H9 (cell line): Measurements from ENCODE around the gene KREMEN1. TPM values are rescaled to one million over a fixed set of nuclear protein-coding genes. Genes with fewer than 3 reads are reported as not detected.

Source experiments
- DNase-seq: peaks from one replicate; pipeline ENCODE4 v3.0.0-alpha.2; 2017
- H2AFZ ChIP-seq: one replicate; pipeline ENCODE4 v1.6.1; 2013; ENCODE audit warnings: mild to moderate bottlenecking, low read length, control low read depth, moderate library complexity
- H2AK5ac ChIP-seq: 2 replicates; pipeline ENCODE4 v1.6.1; 2013; ENCODE audit warnings: low read length, control low read depth, mixed read lengths; ENCODE audit not compliant: insufficient read length
- H2BK120ac ChIP-seq: one replicate; pipeline ENCODE4 v1.6.1; 2013; ENCODE audit warnings: low read depth, mild to moderate bottlenecking, low read length, control low read depth, inconsistent platforms; ENCODE audit not compliant: poor library complexity, severe bottlenecking
- H2BK12ac ChIP-seq: 2 replicates; pipeline ENCODE4 v1.6.1; 2013; ENCODE audit warnings: low read length, control low read depth, mixed read lengths, low read depth; ENCODE audit not compliant: insufficient read length
- H2BK15ac ChIP-seq: 2 replicates; pipeline ENCODE4 v1.6.1; 2013; ENCODE audit warnings: low read depth, low read length, control low read depth
- H2BK20ac ChIP-seq: one replicate; pipeline ENCODE4 v1.6.1; 2013; ENCODE audit warnings: low read depth, mild to moderate bottlenecking, low read length, control low read depth, inconsistent platforms; ENCODE audit not compliant: poor library complexity, severe bottlenecking
- H2BK5ac ChIP-seq: 2 replicates; pipeline ENCODE4 v1.6.1; 2013; ENCODE audit warnings: low read length, control low read depth, mixed read lengths; ENCODE audit not compliant: insufficient read length
- H3K14ac ChIP-seq: 2 replicates; pipeline ENCODE4 v1.6.1; 2013; ENCODE audit warnings: low read length, control low read depth; ENCODE audit not compliant: insufficient read depth
- H3K18ac ChIP-seq: 2 replicates; pipeline ENCODE4 v1.6.1; 2013; ENCODE audit warnings: low read depth, mild to moderate bottlenecking, mixed read lengths, low read length, control low read depth; ENCODE audit not compliant: insufficient read length
- H3K23ac ChIP-seq: 2 replicates; pipeline ENCODE4 v1.6.1; 2013; ENCODE audit warnings: low read length, control low read depth, mixed read lengths, low read depth; ENCODE audit not compliant: insufficient read length
- H3K23me2 ChIP-seq: 2 replicates; pipeline ENCODE4 v1.6.1; 2013; ENCODE audit warnings: low read depth, mild to moderate bottlenecking, mixed read lengths, low read length, control low read depth; ENCODE audit not compliant: insufficient read length, poor library complexity, severe bottlenecking
- H3K27ac ChIP-seq: 2 replicates; pipeline ENCODE4 v1.5.1; 2013; ENCODE audit warnings: low read length, control low read depth, mixed read lengths, low read depth; ENCODE audit not compliant: insufficient read length
- H3K27me3 ChIP-seq: 2 replicates; pipeline ENCODE4 v1.6.1; 2013; ENCODE audit warnings: low read length, control low read depth, inconsistent platforms; ENCODE audit not compliant: insufficient read depth
- H3K4ac ChIP-seq: 2 replicates; pipeline ENCODE4 v1.6.1; 2013; ENCODE audit warnings: low read depth, mild to moderate bottlenecking, control low read depth, inconsistent platforms, low read length, moderate library complexity
- H3K4me1 ChIP-seq: 2 replicates; pipeline ENCODE4 v1.6.1; 2013; ENCODE audit warnings: low read length, control low read depth, inconsistent platforms; ENCODE audit not compliant: insufficient read depth
- H3K4me2 ChIP-seq: 2 replicates; pipeline ENCODE4 v1.6.1; 2013; ENCODE audit warnings: low read length, control low read depth, mixed read lengths; ENCODE audit not compliant: insufficient read length, insufficient read depth
- H3K56ac ChIP-seq: 2 replicates; pipeline ENCODE4 v1.6.1; 2013; ENCODE audit warnings: low read depth, mild to moderate bottlenecking, mixed read lengths, low read length, control low read depth; ENCODE audit not compliant: insufficient read length
- H3K79me1 ChIP-seq: 2 replicates; pipeline ENCODE4 v1.6.1; 2013; ENCODE audit warnings: low read depth, mild to moderate bottlenecking, moderate library complexity, low read length, control low read depth, inconsistent platforms; ENCODE audit not compliant: insufficient read depth, poor library complexity, severe bottlenecking
- H3K79me2 ChIP-seq: 2 replicates; pipeline ENCODE4 v1.6.1; 2013; ENCODE audit warnings: low read length, control low read depth, inconsistent platforms; ENCODE audit not compliant: insufficient read depth
- H3K9ac ChIP-seq: 2 replicates; pipeline ENCODE4 v1.6.1; 2013; ENCODE audit warnings: low read length, control low read depth, mixed read lengths; ENCODE audit not compliant: insufficient read length; ENCODE audit errors: extremely low read depth
- H3K9me3 ChIP-seq: one replicate; pipeline ENCODE4 v1.6.1; 2013; ENCODE audit warnings: low read depth, low read length, inconsistent platforms; ENCODE audit not compliant: control insufficient read depth
- H3T11ph ChIP-seq: one replicate; pipeline ENCODE4 v1.6.1; 2013; ENCODE audit warnings: mild to moderate bottlenecking, low read length, control low read depth, inconsistent platforms
- H4K20me1 ChIP-seq: one replicate; pipeline ENCODE4 v1.6.1; 2013; ENCODE audit not compliant: control insufficient read depth, insufficient read length, insufficient read depth
- H4K5ac ChIP-seq: 2 replicates; pipeline ENCODE4 v1.6.1; 2013; ENCODE audit warnings: low read depth, mild to moderate bottlenecking, mixed read lengths, low read length, control low read depth; ENCODE audit not compliant: insufficient read length
- H4K8ac ChIP-seq: replicated peaks from 2 replicates; pipeline ENCODE4 v1.6.1; 2013; ENCODE audit warnings: low read length, control low read depth, mixed read lengths, low read depth; ENCODE audit not compliant: insufficient read length
- H4K91ac ChIP-seq: 2 replicates; pipeline ENCODE4 v1.6.1; 2013; ENCODE audit warnings: low read depth, mild to moderate bottlenecking, moderate library complexity, mixed read lengths, low read length, control low read depth; ENCODE audit not compliant: insufficient read length
- H3K27ac Mint-ChIP-seq, 3 experiments: 2 replicates in 2 of 3; 3 replicates in 1 of 3; pipeline ENCODE4 v1.8.0; 2020 to 2021; ENCODE audit warnings: mixed read lengths in 3 of 3, mild to moderate bottlenecking in 1 of 3, moderate library complexity in 1 of 3
- H3K27me3 Mint-ChIP-seq: 2 replicates; pipeline ENCODE4 v1.8.0; 2021; ENCODE audit warnings: low read depth, mild to moderate bottlenecking, moderate library complexity, mixed read lengths
- H3K36me3 Mint-ChIP-seq, 3 experiments: 2 replicates in 2 of 3; 3 replicates in 1 of 3; pipeline ENCODE4 v1.8.0; 2020 to 2021; ENCODE audit warnings: low read depth in 3 of 3, mixed read lengths in 3 of 3; ENCODE audit not compliant: insufficient read depth in 1 of 3
- H3K4me1 Mint-ChIP-seq, 2 experiments: 2 replicates each; pipeline ENCODE4 v1.8.0; 2020; ENCODE audit warnings: mixed read lengths in 2 of 2
- H3K4me3 Mint-ChIP-seq, 2 experiments: 2 replicates in 1 of 2; 3 replicates in 1 of 2; pipeline ENCODE4 v1.8.0; 2020 to 2021; ENCODE audit warnings: mild to moderate bottlenecking in 2 of 2, mixed read lengths in 2 of 2, moderate library complexity in 1 of 2
- H3K9me3 Mint-ChIP-seq, 2 experiments: 2 replicates in 1 of 2; 3 replicates in 1 of 2; pipeline ENCODE4 v1.8.0; 2020; ENCODE audit warnings: mild to moderate bottlenecking in 2 of 2, mixed read lengths in 2 of 2, moderate library complexity in 1 of 2
- WGBS: extraction: QIAGEN DNeasy Blood & Tissue Kit; methylation state at CpG from one replicate; pipeline ENCODE4 v1.1.7; 2013; ENCODE audit warnings: missing lambda C conversion rate, low lambda C conversion rate, mixed read lengths; ENCODE audit not compliant: insufficient read length; ENCODE audit errors: extremely low coverage; 5-methylcytosine and 5-hydroxymethylcytosine counted together
- total RNA-seq: library from RNA; stranded (reverse); gene quantifications from 2 replicates; pipeline ENCODE4 v1.2.1, GENCODE V29; 2021
- TF ChIP-seq, protein P1 (sequence below): fragments of 200-600 bp; sonication (generic); conservative IDR thresholded peaks from 3 replicates; pipeline ENCODE4 v1.8.0; 2021; ENCODE audit warnings: antibody characterized with exemption, mild to moderate bottlenecking

Gene KREMEN1
- total RNA-seq, 1 experiment from 2014 or later, result 2.4 TPM

DNA sequence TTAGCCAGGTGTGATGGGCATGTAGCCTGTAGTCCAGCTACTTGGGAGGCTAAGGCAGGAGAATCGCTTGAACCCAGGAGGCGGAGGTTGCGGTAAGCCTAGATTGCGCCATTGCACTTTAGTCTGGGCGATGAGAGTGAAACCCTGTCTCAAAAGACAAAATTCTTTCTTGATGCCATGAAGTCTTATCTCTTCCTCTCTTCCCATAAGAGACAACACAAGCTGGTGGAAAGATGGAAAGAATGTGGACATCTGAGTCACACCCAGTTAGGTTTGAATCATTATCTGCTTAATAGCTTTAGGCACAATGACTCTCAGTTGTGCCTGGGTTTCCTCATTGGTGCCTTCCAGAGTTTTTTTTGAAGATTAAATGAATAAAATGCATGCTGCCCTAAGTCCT is 35.3 kb downstream of the KREMEN1 start:
- Histone ChIP-seq H2BK15ac (no peak overlapping the region), H3K9ac (no peak overlapping the region), H3K9me3 (no peaks in the 10 kb centered on the region), H3K27me3 (no peaks in the 10 kb centered on the region), H2BK5ac (no peak overlapping the region), H4K91ac (no peak overlapping the region), H3K27ac (no peak overlapping the region), H2BK120ac (no peak overlapping the region), H4K5ac (no peak overlapping the region), H3K4ac (no peak overlapping the region), H3K79me1 (no peaks in the 10 kb centered on the region), H3K79me2 (no peaks in the 10 kb centered on the region), H2AK5ac (no peak overlapping the region), H4K8ac (no peak overlapping the region), H3K14ac (no peak overlapping the region), H3K4me1 (no peaks in the 10 kb centered on the region), H3T11ph (no peak overlapping the region), H3K23ac (no peak overlapping the region), H3K56ac (no peak overlapping the region), H3K23me2 (no peaks in the 10 kb centered on the region), H3K18ac (no peak overlapping the region), H2BK12ac (no peak overlapping the region), H3K4me2 (no peak overlapping the region), H2AFZ (no peak overlapping the region), H4K20me1 (no peaks in the 10 kb centered on the region), H2BK20ac (no peak overlapping the region)
- H3K9me3 Mint-ChIP-seq, result no peaks in the 10 kb centered on the region
- H3K27me3 Mint-ChIP-seq, result no peaks in the 10 kb centered on the region
- DNase-seq, result no peak
- no peaks in the 10 kb centered on the region for H3K36me3 Mint-ChIP-seq
- WGBS, result no CpG with 5 or more reads among the region's 5 CpGs
- peaks cover 14 to 25% of the 10 kb centered on the region in 2 experiments for H3K4me1 Mint-ChIP-seq
- TF ChIP-seq, protein P1, sequence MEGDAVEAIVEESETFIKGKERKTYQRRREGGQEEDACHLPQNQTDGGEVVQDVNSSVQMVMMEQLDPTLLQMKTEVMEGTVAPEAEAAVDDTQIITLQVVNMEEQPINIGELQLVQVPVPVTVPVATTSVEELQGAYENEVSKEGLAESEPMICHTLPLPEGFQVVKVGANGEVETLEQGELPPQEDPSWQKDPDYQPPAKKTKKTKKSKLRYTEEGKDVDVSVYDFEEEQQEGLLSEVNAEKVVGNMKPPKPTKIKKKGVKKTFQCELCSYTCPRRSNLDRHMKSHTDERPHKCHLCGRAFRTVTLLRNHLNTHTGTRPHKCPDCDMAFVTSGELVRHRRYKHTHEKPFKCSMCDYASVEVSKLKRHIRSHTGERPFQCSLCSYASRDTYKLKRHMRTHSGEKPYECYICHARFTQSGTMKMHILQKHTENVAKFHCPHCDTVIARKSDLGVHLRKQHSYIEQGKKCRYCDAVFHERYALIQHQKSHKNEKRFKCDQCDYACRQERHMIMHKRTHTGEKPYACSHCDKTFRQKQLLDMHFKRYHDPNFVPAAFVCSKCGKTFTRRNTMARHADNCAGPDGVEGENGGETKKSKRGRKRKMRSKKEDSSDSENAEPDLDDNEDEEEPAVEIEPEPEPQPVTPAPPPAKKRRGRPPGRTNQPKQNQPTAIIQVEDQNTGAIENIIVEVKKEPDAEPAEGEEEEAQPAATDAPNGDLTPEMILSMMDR, result no peak
- H3K27ac Mint-ChIP-seq, result no peak overlapping the region
- no peak overlapping the region for H3K4me3 Mint-ChIP-seq
